Measurements from ENCODE around the gene GATB. TPM values are rescaled to one million over a fixed set of nuclear protein-coding genes. Genes with fewer than 3 reads are reported as not detected.

The GATB gene
- total RNA-seq, 4 donors from 2014 or later = 18.7 to 34.0 (median 27.6) TPM

- TF ChIP-seq POLR2A (IDR thresholded peaks at IDR 0.05) (no peak), CTCF (IDR thresholded peaks at IDR 0.05 in 4 of 5, conservative IDR thresholded peaks at IDR 0.05 in 1 of 5) (no peak)
- no peak for DNase-seq
- intact Hi-C loops (cut with DNase I; ENCODE audit: low total_unique reads) (loop anchor here (10.0 kb wide), 1 partner anchor 450 kb away; no protein-coding TSS in a partner anchor), in situ Hi-C loops (cut with MboI; ENCODE audit: low sequenced_read_pairs in 4 of 4) (loop anchor here in 2 of 4 donors (25.0 kb wide), 2 partner anchors 253 to 722 kb away; partner anchors contain the start of gene FHIP1A (in 1 of the 2))
- Histone ChIP-seq H3K27me3 (no peaks in the 10 kb centered on the region), H3K27ac (peak overlapping the region in 3 of 4 donors; percentile 17 to 95 (median 81)), H3K4me1 (peaks cover 53 to 54% of the 10 kb centered on the region in 2 donors), H3K4me3 (no peak overlapping the region), H3K9me3 (no peaks in the 10 kb centered on the region), H3K36me3 (peaks cover 0 to 15% of the 10 kb centered on the region in 2 donors)
- no peak for ATAC-seq
Observed at GRCh38 chr4:151665022-151665784, 95.6 kb downstream of the GATB start.

- ATAC-seq (no peak), DNase-seq (no peak)
- intact Hi-C loops (cut with DNase I; ENCODE audit: low total_unique reads) = loop anchor here (10.0 kb wide), 1 partner anchor 451 kb away; no protein-coding TSS in a partner anchor
- in situ Hi-C loops (cut with MboI; ENCODE audit: low sequenced_read_pairs in 4 of 4) = loop anchor here in 2 of 4 donors (25.0 kb wide), 2 partner anchors 252 to 723 kb away; partner anchors contain the start of gene FHIP1A (in 1 of the 2)
- Histone ChIP-seq H3K4me1 (peaks cover 53% of the 10 kb centered on the region in 2 donors), H3K9me3 (no peaks in the 10 kb centered on the region), H3K36me3 (peaks cover 0 to 15% of the 10 kb centered on the region in 2 donors), H3K27me3 (no peaks in the 10 kb centered on the region), H3K4me3 (no peak overlapping the region), H3K27ac (peak overlapping the region in 1 of 4 donors; percentile 95)
- no peak for TF ChIP-seq CTCF (IDR thresholded peaks at IDR 0.05 in 4 of 5, conservative IDR thresholded peaks at IDR 0.05 in 1 of 5)
- TF ChIP-seq POLR2A (IDR thresholded peaks at IDR 0.05) = no peak
Observed at GRCh38 chr4:151664289-151664688, 96.5 kb downstream of the GATB start.

GRCh38 chr4:151663109-151663508 is 97.7 kb downstream of the GATB start:
- ATAC-seq (no peak), DNase-seq (no peak)
- H3K36me3 ChIP-seq = peaks cover 0 to 15% of the 10 kb centered on the region in 2 donors
- intact Hi-C loops (cut with DNase I; ENCODE audit: low total_unique reads) (loop anchor here (10.0 kb wide), 1 partner anchor 452 kb away; no protein-coding TSS in a partner anchor), in situ Hi-C loops (cut with MboI; ENCODE audit: low sequenced_read_pairs in 4 of 4) (loop anchor here in 2 of 4 donors (25.0 kb wide), 2 partner anchors 251 to 724 kb away; partner anchors contain the start of gene FHIP1A (in 1 of the 2))
- H3K4me1 ChIP-seq = peaks cover 53% of the 10 kb centered on the region in 2 donors
- peak overlapping the region in 1 of 4 donors; percentile 95 for H3K27ac ChIP-seq
- no peak overlapping the region for H3K4me3 ChIP-seq
- H3K9me3 ChIP-seq = no peaks in the 10 kb centered on the region
- TF ChIP-seq CTCF (IDR thresholded peaks at IDR 0.05 in 4 of 5, conservative IDR thresholded peaks at IDR 0.05 in 1 of 5) (no peak), POLR2A (IDR thresholded peaks at IDR 0.05) (no peak)
- H3K27me3 ChIP-seq = no peaks in the 10 kb centered on the region

GRCh38 chr4:151661873-151662272 is 98.9 kb downstream of the GATB start:
- ATAC-seq = no peak
- intact Hi-C loops (cut with DNase I; ENCODE audit: low total_unique reads) = loop anchor here (10.0 kb wide), 1 partner anchor 453 kb away; no protein-coding TSS in a partner anchor

More at GRCh38 chr4:151661873-151662272, 98.9 kb downstream of the GATB start:
- Histone ChIP-seq H3K27ac (peak overlapping the region in 2 of 4 donors; percentile 3 to 95), H3K27me3 (no peaks in the 10 kb centered on the region), H3K9me3 (no peaks in the 10 kb centered on the region), H3K36me3 (peaks cover 0 to 18% of the 10 kb centered on the region in 2 donors), H3K4me1 (peaks cover 42 to 43% of the 10 kb centered on the region in 2 donors), H3K4me3 (no peak overlapping the region)
- DNase-seq = no peak
- TF ChIP-seq POLR2A (IDR thresholded peaks at IDR 0.05) = peak in 1 of 2 donors; percentile 17
- TF ChIP-seq CTCF (IDR thresholded peaks at IDR 0.05 in 4 of 5, conservative IDR thresholded peaks at IDR 0.05 in 1 of 5) = no peak
- in situ Hi-C loops (cut with MboI; ENCODE audit: low sequenced_read_pairs in 4 of 4) = loop anchor here in 2 of 4 donors (25.0 kb wide), 2 partner anchors 250 to 725 kb away; partner anchors contain the start of gene FHIP1A (in 1 of the 2)

All from gastrocnemius medialis (tissue), 4 donors.